Cardiac fibroblast (primary cell): ENCODE results near the gene CD151.
A peak's percentile ranks its signal among the peaks of the same experiment; 100 is the strongest.

Experiments
- DNase-seq, 2 donors: peaks; one replicate each; pipeline versions ENCODE4 v3.0.0 to v3.0.0-alpha.2; 2010; ENCODE audit warnings: low read depth in 2 of 2
- H3K4me3 ChIP-seq, 2 donors: replicated peaks in 1 of 2; 1 replicate in 1 of 2; 2 replicates in 1 of 2; pipeline ENCODE4 v1.5.1; 2011; ENCODE audit warnings: low read depth in 2 of 2, low read length in 2 of 2, mild to moderate bottlenecking in 2 of 2, moderate library complexity in 1 of 2
- CTCF ChIP-seq: IDR thresholded peaks from one replicate; pipeline ENCODE4 v1.5.1; 2011; ENCODE audit warnings: low read depth, mild to moderate bottlenecking, low read length, inconsistent platforms

The CD151 gene

GRCh38 chr11:870127-870413 is 37.3 kb downstream of the CD151 start:
- no peak overlapping the region for H3K4me3 ChIP-seq
- DNase-seq, result no peak
- peak; percentile 24 for TF ChIP-seq CTCF

- TF ChIP-seq CTCF, result no peak
- no peak for DNase-seq
- H3K4me3 ChIP-seq, result no peak overlapping the region
Observed at GRCh38 chr11:870418-870817, 37.7 kb downstream of the CD151 start.

GRCh38 chr11:871472-871871 is 38.7 kb downstream of the CD151 start:
- H3K4me3 ChIP-seq, result no peak overlapping the region
- DNase-seq, result no peak
- TF ChIP-seq CTCF, result no peak

- no peak overlapping the region for H3K4me3 ChIP-seq
- TF ChIP-seq CTCF, result no peak
- DNase-seq, result no peak
Observed at GRCh38 chr11:872799-873198, 40.0 kb downstream of the CD151 start.

- TF ChIP-seq CTCF, result no peak
- no peak overlapping the region for H3K4me3 ChIP-seq
- peak in 1 of 2 donors; percentile 34 for DNase-seq
Observed at GRCh38 chr11:873706-874105, 41.0 kb downstream of the CD151 start.

- no peak for TF ChIP-seq CTCF
- H3K4me3 ChIP-seq, result no peak overlapping the region
- no peak for DNase-seq
Observed at GRCh38 chr11:875203-875602, 42.5 kb downstream of the CD151 start.

- no peak for TF ChIP-seq CTCF
- no peak for DNase-seq
Observed at GRCh38 chr11:875769-876301, 43.1 kb downstream of the CD151 start.

More at GRCh38 chr11:875769-876301, 43.1 kb downstream of the CD151 start:
- no peak overlapping the region for H3K4me3 ChIP-seq
